Large intestine (tissue), 3 donors: ENCODE results near the gene KLHL24. TPM values are rescaled to one million over a fixed set of nuclear protein-coding genes. Genes with fewer than 3 reads are reported as not detected.
A peak's percentile ranks its signal among the peaks of the same experiment; 100 is the strongest.
"Not testable (repeated sequence)": the region's sequence is repeated elsewhere in the genome, so short reads cannot be mapped to it uniquely, and the experiment has no call there.

Experiments used
- DNase-seq, 2 donors: peaks; one replicate each; pipeline versions ENCODE4 v3.0.0 to v3.0.0-alpha.2; 2013
- H3K27ac ChIP-seq: one replicate; pipeline ENCODE4 v1.5.1; 2013; ENCODE audit warnings: low read length
- H3K27me3 ChIP-seq: 2 replicates; pipeline ENCODE4 v1.6.1; 2013; ENCODE audit warnings: low read length; ENCODE audit not compliant: control insufficient read depth, insufficient read depth
- H3K36me3 ChIP-seq: 2 replicates; pipeline ENCODE4 v1.6.1; 2013; ENCODE audit warnings: low read length; ENCODE audit not compliant: control insufficient read depth, insufficient read depth
- H3K4me1 ChIP-seq: one replicate; pipeline ENCODE4 v1.6.1; 2013; ENCODE audit warnings: low read length; ENCODE audit not compliant: control insufficient read depth, insufficient read depth
- H3K4me3 ChIP-seq: one replicate; pipeline ENCODE4 v1.5.1; 2013; ENCODE audit warnings: low read length
- H3K9me3 ChIP-seq: one replicate; pipeline ENCODE4 v1.6.1; 2013; ENCODE audit warnings: mild to moderate bottlenecking, low read depth, low read length, moderate library complexity; ENCODE audit not compliant: control insufficient read depth
- WGBS: methylation state at CpG from one replicate; pipeline ENCODE4 v1.1.5; 2013; ENCODE audit warnings: low lambda C conversion rate; ENCODE audit not compliant: insufficient coverage; 5-methylcytosine and 5-hydroxymethylcytosine counted together
- polyA plus RNA-seq: library from polyadenylated mRNA; unstranded; fragments of 120-200 nt; gene quantifications from one replicate; pipeline ENCODE4 v1.2.1, GENCODE V29; 2013

KLHL24 gene
- polyA plus RNA-seq, 1 donor, result 32.9 TPM

DNA sequence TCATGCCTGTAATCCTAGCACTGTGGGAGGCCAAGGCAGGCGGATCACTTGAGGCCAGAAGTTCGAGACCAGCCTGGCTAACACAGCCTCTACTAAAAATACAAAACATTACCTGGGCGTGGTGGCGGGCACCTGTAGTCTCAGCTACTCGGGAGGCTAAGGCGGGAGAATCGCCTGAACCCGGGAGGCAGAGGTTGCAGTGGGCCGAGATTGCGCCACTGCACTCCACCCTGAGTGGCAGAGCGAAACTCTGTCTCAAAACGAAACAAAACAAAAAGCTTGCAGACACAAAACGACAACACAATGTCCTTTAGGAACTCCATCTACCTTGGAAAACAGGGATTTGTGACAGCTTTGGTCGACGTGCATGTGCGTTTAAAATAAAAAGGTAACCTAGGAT is 716 bp upstream of the KLHL24 start:
- H3K4me1 ChIP-seq, result peaks cover 20% of the 10 kb centered on the region
- H3K27me3 ChIP-seq, result no peaks in the 10 kb centered on the region
- H3K9me3 ChIP-seq, result no peaks in the 10 kb centered on the region
- peak overlapping the region; percentile 99 for H3K4me3 ChIP-seq
- WGBS, result 100% methylated on average over 2 of the region's 16 CpGs
- no peaks in the 10 kb centered on the region for H3K36me3 ChIP-seq
- DNase-seq, result no peak
- H3K27ac ChIP-seq, result peak overlapping the region; percentile 100

GRCh38 chr3:183635107-183635430 is 354 bp upstream of the KLHL24 start:
- Histone ChIP-seq H3K4me3 (peak overlapping the region; percentile 99), H3K9me3 (no peaks in the 10 kb centered on the region), H3K4me1 (peaks cover 20% of the 10 kb centered on the region), H3K27ac (peak overlapping the region; percentile 100), H3K27me3 (no peaks in the 10 kb centered on the region), H3K36me3 (no peaks in the 10 kb centered on the region)
- DNase-seq, result no peak
- whole genome bisulfite sequencing, result no CpG with 5 or more reads among the region's 9 CpGs

DNA sequence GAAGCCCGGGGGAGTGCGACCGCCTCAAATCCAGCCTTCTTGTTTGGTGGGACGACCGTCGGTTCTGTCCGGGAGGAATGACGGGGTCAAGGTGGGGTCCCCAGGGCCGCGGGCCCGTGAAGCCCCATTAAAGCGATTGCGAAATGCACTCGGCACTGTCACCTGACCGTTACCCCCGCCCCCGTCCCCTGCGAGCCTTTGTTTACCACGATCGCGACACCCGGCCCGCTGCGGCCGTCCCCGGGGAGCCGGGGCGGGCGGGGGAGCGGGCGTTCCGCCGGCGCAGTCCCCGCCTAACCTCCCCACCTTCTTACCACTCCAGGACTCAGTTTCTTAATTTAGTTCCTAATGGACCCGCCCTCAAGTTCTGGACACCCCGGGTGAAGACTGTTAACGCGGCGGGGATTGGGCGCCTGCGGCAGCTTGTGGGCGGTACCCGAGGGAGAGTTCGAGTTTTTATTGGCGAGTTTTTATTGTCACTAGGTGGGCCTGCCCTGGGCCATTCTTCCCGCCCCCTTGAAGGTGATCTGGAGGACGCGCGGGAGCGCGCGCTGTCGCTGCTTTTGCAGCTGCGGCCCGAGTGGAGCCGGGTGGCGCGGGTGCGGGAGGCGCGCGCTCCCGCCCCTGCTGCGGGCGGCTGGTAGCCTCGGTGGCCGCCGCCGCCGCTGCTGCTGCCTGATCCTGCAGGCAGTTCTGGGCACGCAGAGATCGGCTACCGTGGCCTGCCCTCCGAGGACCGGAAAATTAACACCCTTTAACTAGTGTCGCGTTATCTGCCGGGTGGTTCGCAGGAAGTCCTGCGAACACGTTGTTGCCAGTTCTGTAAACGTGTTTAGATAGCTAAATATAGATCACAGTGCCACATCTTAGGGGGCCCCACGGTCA is 1.0 kb downstream of the KLHL24 start:
- Histone ChIP-seq H3K4me1 (peaks cover 20% of the 10 kb centered on the region), H3K9me3 (no peaks in the 10 kb centered on the region), H3K36me3 (no peaks in the 10 kb centered on the region), H3K4me3 (peak overlapping the region; percentile 99), H3K27ac (peak overlapping the region; percentile 100), H3K27me3 (no peaks in the 10 kb centered on the region)
- WGBS, result no CpG with 5 or more reads among the region's 84 CpGs
- DNase-seq, result peak; percentile 98 to 99

DNA sequence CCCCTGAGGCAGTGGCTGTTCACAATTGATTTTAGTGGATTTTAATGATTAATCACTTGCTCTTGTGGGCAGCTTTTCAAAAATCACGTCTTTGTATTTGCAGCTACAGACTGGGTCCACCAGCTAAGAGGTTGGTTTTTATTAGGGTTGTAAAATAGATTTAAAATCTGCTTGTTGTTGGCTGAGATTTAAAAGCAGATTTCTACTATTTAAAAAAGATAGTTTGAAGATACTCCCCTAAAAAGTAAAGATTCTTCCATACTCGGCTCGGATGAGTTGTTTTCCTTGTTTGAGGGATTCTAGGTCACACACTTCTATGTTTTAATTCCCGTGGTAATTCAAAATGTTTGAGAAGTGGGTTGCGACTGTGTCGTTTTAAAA is 1.7 kb downstream of the KLHL24 start:
- WGBS, result 17% methylated on average over 2 of the region's 6 CpGs
- H3K9me3 ChIP-seq, result no peaks in the 10 kb centered on the region
- peak overlapping the region; percentile 99 for H3K4me3 ChIP-seq
- H3K27me3 ChIP-seq, result no peaks in the 10 kb centered on the region
- peaks cover 20% of the 10 kb centered on the region for H3K4me1 ChIP-seq
- no peaks in the 10 kb centered on the region for H3K36me3 ChIP-seq
- DNase-seq, result no peak
- peak overlapping the region; percentile 90 for H3K27ac ChIP-seq

- peaks cover 14% of the 10 kb centered on the region for H3K4me1 ChIP-seq
- peak overlapping the region; percentile 90 for H3K27ac ChIP-seq
- not testable (repeated sequence) for H3K9me3 ChIP-seq, H3K36me3 ChIP-seq, H3K27me3 ChIP-seq, DNase-seq
- WGBS, result no CpG with 5 or more reads among the region's 14 CpGs
- H3K4me3 ChIP-seq, result peak overlapping the region; percentile 99
Measured at GRCh38 chr3:183637633-183638032, 2.2 kb downstream of the KLHL24 start.

DNA sequence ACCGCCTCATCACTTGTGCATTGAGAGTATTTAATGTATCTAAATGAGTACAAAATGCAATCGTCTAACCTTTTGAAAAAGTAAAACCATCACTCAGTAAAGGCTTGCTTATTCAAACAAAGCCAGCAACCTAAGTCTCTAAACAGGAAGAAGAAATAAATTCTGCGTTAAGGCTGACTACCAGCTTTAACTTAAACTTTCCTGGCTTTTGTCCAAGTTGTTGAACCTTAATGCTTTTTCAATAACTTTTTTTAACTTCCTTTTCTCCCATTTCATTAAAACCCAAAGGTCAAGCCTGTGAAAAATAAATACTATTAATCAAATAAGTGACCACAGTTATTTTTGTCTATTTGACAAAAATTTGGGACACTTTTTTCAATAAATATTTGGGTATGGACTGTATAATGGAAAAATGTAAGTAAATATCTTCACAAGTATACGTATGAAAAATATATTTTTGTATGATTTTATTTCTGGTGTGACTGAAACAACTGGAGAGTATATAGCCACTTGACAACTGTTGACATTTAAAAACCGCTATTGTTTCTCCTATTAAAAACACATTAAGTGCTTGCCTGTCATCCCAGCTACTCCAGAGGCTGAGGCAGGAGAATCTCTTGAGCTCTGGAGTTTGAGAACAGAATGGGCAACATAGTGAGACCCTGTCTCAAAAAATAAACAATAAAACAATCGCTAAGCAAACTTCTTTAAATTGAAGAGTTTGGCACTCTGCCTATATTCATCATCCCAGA is 2.9 kb downstream of the KLHL24 start:
- Histone ChIP-seq H3K4me3 (no peak overlapping the region), H3K4me1 (peaks cover 14% of the 10 kb centered on the region), H3K36me3 (no peaks in the 10 kb centered on the region), H3K27ac (no peak overlapping the region), H3K27me3 (no peaks in the 10 kb centered on the region), H3K9me3 (no peaks in the 10 kb centered on the region)
- 83% methylated on average over 1 of the region's 6 CpGs for WGBS
- DNase-seq, result no peak

DNA sequence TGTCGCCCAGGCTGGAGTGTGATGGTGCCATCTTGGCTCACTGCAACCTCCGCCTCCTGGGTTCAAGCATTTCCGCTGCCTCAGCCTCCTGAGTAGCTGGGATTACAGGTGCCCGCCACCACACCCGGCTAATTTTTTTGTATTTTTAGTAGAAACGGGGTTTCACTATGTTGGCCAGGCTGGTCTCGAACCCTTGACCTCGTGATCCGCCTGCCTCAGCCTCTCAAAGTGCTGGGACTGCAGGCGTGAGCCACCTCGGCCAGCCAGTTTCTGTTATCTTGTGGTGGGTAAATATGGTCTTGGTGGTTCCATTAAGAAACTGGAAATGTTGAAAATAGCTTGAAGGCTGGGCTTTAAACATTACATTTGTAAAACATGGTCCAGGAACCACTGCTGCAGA is 5.2 kb downstream of the KLHL24 start:
- not testable (repeated sequence) for DNase-seq, H3K27ac ChIP-seq, H3K36me3 ChIP-seq, H3K27me3 ChIP-seq, H3K9me3 ChIP-seq, H3K4me3 ChIP-seq
- WGBS, result no CpG with 5 or more reads among the region's 11 CpGs
- peaks cover 14% of the 10 kb centered on the region for H3K4me1 ChIP-seq

GRCh38 chr3:183641882-183642281 is 6.5 kb downstream of the KLHL24 start:
- H3K9me3 ChIP-seq, result peaks cover 3% of the 10 kb centered on the region
- WGBS, result no CpG with 5 or more reads among the region's 2 CpGs
- no peak overlapping the region for H3K4me3 ChIP-seq
- no peaks in the 10 kb centered on the region for H3K27me3 ChIP-seq
- H3K4me1 ChIP-seq, result peaks cover 14% of the 10 kb centered on the region
- DNase-seq, result no peak
- no peak overlapping the region for H3K27ac ChIP-seq
- H3K36me3 ChIP-seq, result peaks cover 4% of the 10 kb centered on the region

DNA sequence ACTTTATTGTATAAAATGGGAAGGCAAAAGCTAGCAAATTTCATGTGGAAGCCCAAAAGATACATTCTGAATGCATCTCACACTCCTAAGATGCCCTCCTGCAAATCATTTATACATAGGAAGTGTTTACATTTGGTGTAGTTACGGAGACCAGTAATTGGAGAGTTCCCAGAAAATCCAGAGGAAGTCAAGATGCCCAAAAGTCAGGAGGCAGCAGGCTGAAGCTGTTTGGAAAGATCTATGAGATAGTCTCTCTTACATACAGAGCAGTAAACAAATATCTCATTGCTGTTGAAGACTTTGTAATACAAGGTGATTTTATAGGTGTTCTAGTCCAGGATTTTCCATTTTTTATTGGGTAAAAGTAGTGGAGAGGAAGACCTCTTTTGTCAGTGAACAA is 8.8 kb downstream of the KLHL24 start:
- H3K27ac ChIP-seq, result no peak overlapping the region
- no peaks in the 10 kb centered on the region for H3K4me1 ChIP-seq
- DNase-seq, result no peak
- peaks cover 10% of the 10 kb centered on the region for H3K9me3 ChIP-seq
- no peaks in the 10 kb centered on the region for H3K27me3 ChIP-seq
- no CpG with 5 or more reads among the region's 1 CpG for WGBS
- H3K36me3 ChIP-seq, result peaks cover 12% of the 10 kb centered on the region
- no peak overlapping the region for H3K4me3 ChIP-seq

- Histone ChIP-seq H3K27me3 (no peaks in the 10 kb centered on the region), H3K9me3 (peaks cover 10% of the 10 kb centered on the region), H3K36me3 (peaks cover 14% of the 10 kb centered on the region), H3K4me1 (no peaks in the 10 kb centered on the region), H3K4me3 (no peak overlapping the region), H3K27ac (no peak overlapping the region)
- WGBS, result 100% methylated on average over 1 of the region's 2 CpGs
- DNase-seq, result no peak
Measured at GRCh38 chr3:183645254-183645653, 9.8 kb downstream of the KLHL24 start.
